ENCODE measurements around the gene DUOX2.
"Not testable (repeated sequence)": the region's sequence is repeated elsewhere in the genome, so short reads cannot be mapped to it uniquely, and the experiment has no call there.

DUOX2 gene

GRCh38 chr15:45139770-45140169 lies 25.8 kb upstream of the DUOX2 start:
- DNase-seq (ENCODE audit: extremely low read depth in 1 of 2, low read depth in 1 of 2): no peak

GRCh38 chr15:45138814-45139765 lies 25.1 kb upstream of the DUOX2 start:
- no peak for DNase-seq (ENCODE audit: extremely low read depth in 1 of 2, low read depth in 1 of 2)

- DNase-seq (ENCODE audit: extremely low read depth in 1 of 2, low read depth in 1 of 2): no peak
These were observed 23.7 kb upstream of the DUOX2 start for GRCh38 chr15:45137703-45138102.

GRCh38 chr15:45136378-45136764 lies 22.4 kb upstream of the DUOX2 start:
- no peak for DNase-seq (ENCODE audit: extremely low read depth in 1 of 2, low read depth in 1 of 2)

GRCh38 chr15:45135705-45136377 lies 21.9 kb upstream of the DUOX2 start:
- not testable (repeated sequence) for DNase-seq (ENCODE audit: extremely low read depth in 1 of 2, low read depth in 1 of 2)

- DNase-seq (ENCODE audit: extremely low read depth in 1 of 2, low read depth in 1 of 2): no peak
These were observed 21.0 kb upstream of the DUOX2 start for GRCh38 chr15:45134682-45135604.

- DNase-seq (ENCODE audit: extremely low read depth in 1 of 2, low read depth in 1 of 2): no peak
These were observed 20.1 kb upstream of the DUOX2 start for GRCh38 chr15:45134046-45134445.

GRCh38 chr15:45133561-45133920 lies 19.6 kb upstream of the DUOX2 start:
- no peak for DNase-seq (ENCODE audit: extremely low read depth in 1 of 2, low read depth in 1 of 2)

GRCh38 chr15:45132844-45133560 lies 19.0 kb upstream of the DUOX2 start:
- DNase-seq (ENCODE audit: extremely low read depth in 1 of 2, low read depth in 1 of 2): no peak

- no peak for DNase-seq (ENCODE audit: extremely low read depth in 1 of 2, low read depth in 1 of 2)
These were observed 17.5 kb upstream of the DUOX2 start for GRCh38 chr15:45131510-45131909.

- DNase-seq (ENCODE audit: extremely low read depth in 1 of 2, low read depth in 1 of 2): no peak
These were observed 16.5 kb upstream of the DUOX2 start for GRCh38 chr15:45130291-45131000.

- DNase-seq (ENCODE audit: extremely low read depth in 1 of 2, low read depth in 1 of 2): no peak
These were observed 15.7 kb upstream of the DUOX2 start, which contains the start of the genes DUOX1 and DUOXA1 for GRCh38 chr15:45129651-45130129. Gene DUOX1 (plus strand): TSS chr15:45129994. CDS start chr15:45131967, 1,973 bp downstream. Gene DUOXA1 (minus strand): TSS chr15:45129879. CDS start chr15:45123014, 6,865 bp downstream.

- no peak for DNase-seq (ENCODE audit: extremely low read depth in 1 of 2, low read depth in 1 of 2)
These were observed 15.1 kb upstream of the DUOX2 start for GRCh38 chr15:45128971-45129639.

- no peak for DNase-seq (ENCODE audit: extremely low read depth in 1 of 2, low read depth in 1 of 2)
These were observed 12.7 kb upstream of the DUOX2 start for GRCh38 chr15:45126535-45127158.

GRCh38 chr15:45123397-45123796 lies 9.4 kb upstream of the DUOX2 start:
- DNase-seq (ENCODE audit: extremely low read depth in 1 of 2, low read depth in 1 of 2): no peak

GRCh38 chr15:45122719-45123118 lies 8.7 kb upstream of the DUOX2 start:
- DNase-seq (ENCODE audit: extremely low read depth in 1 of 2, low read depth in 1 of 2): no peak

GRCh38 chr15:45121706-45122417 lies 7.9 kb upstream of the DUOX2 start:
- DNase-seq (ENCODE audit: extremely low read depth in 1 of 2, low read depth in 1 of 2): no peak

GRCh38 chr15:45121020-45121419 lies 7.0 kb upstream of the DUOX2 start:
- DNase-seq (ENCODE audit: extremely low read depth in 1 of 2, low read depth in 1 of 2): no peak
